Left forelimb (tissue), 1 donor: ENCODE measurements around the gene ANKRD6.

Source experiments
- DNase-seq: peaks from one replicate; pipeline ENCODE4 v3.0.0-alpha.2; 2018; ENCODE audit warnings: low spot score

The ANKRD6 gene

DNA sequence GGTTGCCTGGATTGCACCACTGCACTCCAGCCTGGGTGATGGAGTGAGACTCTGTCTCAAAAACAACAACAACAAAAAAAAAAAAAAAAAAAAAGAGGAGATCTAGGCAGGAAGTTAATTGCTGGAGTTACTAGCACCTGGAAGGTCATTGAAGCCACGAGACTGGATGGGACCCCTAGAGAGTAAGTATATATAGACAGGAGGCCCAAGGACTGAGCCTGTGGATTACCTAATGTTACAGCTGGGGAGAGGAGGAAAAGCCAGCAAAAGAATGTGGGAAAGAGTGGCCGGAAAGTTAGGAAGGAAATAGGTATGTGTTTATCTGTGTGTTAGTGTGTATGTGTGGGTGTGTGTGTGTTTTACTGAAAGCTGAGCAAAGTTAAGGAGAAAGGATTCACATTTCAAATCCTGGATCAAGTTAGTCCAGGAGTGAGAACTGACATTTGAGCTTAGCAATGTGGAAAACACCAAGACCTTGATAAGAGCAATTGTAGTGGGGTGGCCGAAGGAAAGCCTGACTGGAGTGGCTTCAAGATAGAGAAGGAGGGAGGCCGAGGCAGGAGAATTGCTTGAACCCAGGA, 38.4 kb downstream of the ANKRD6 start:
- DNase-seq: no peak

DNA sequence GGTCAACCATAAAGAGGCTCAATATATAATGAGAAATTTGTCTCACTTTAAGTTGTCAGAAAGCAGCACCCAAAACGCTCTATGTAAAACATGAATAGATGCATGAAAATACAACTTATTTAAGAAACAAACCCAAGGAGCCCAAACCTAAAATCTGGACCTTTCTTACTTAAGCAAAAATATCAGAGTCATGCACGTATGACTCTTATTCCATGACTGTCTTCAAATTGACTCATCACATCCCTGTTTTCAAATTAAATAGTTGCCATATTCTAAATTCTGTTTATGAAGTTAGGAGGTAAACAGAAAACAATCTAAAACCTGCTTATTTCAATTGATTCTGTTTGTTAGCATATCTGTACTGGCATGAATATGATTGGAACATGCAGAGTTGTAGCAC, 42.1 kb downstream of the ANKRD6 start:
- no peak for DNase-seq

DNA sequence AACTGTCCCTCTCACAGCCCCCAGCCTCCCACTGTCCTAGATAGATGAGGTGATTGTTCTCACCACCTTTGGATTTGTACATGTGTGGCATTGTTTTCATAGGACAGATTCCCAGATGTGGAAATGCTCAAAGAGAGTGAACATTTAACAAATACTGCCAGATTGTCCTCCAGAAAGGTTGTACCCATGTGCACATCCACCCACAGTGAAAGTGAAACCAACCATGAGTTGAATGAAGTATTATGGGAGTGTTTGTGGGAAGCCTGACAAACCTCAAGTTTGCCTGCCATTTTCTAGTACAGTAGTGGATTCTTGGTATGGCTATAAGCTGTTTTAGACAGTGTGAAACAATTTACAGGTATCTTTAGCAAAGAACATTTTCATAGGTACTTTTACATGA, 42.7 kb downstream of the ANKRD6 start:
- no peak for DNase-seq

DNA sequence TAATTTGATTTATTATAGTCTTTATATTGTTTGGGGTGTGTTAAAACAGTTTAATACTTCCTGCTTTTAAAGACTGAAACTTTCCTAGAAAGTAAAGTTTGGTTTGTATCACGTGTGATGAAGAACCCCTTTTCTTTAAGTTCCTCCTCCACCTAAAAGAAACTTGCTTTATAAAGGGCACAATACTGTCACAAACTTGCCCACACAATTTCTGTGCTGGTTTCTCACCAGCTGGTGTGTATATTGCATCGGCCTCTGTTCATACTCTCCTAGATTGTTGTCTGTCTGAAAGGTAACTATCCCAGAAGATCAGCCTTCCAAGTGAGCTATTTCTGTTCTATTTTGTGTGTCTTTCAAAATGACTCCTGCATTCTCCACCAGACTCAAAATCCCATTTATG, 46.9 kb downstream of the ANKRD6 start:
- DNase-seq: no peak

DNA sequence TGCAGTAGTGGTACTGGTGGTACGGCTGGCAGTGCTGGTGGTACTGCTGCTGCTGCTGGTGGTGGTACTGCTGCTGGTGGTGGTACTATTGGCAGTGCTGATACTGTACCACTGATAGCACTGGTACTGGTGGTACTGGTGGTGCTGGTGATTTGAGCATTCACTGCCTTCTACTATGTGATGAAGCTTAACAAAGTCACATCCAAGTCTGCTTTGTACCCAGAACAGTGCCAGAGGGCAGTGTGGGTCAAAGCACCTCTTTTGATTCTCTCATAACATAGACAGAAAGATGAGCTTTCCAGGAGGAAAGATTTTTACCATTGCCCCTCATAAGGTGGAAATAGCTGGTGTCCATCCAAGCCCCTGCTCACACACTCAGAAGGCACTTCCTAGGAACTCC, 48.7 kb downstream of the ANKRD6 start:
- DNase-seq: no peak

DNA sequence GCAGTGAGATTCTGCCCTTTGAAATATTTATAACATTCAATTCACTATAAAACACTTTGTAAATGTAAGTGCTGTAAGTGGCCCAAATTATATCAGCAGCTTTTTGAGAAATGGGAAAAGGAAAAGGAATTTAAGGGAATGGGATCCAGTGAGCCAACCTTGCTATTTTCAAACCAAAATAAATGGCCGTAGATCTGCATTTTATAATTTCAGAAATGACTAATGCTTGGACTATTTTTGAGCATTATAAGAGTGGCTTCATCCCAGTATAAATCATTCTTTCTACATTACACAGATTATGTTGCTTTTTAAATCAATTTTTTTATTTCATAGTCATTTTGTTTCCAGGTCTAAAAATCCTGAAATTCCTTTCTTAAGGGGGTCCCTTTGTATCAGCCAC, 49.2 kb downstream of the ANKRD6 start:
- no peak for DNase-seq

DNA sequence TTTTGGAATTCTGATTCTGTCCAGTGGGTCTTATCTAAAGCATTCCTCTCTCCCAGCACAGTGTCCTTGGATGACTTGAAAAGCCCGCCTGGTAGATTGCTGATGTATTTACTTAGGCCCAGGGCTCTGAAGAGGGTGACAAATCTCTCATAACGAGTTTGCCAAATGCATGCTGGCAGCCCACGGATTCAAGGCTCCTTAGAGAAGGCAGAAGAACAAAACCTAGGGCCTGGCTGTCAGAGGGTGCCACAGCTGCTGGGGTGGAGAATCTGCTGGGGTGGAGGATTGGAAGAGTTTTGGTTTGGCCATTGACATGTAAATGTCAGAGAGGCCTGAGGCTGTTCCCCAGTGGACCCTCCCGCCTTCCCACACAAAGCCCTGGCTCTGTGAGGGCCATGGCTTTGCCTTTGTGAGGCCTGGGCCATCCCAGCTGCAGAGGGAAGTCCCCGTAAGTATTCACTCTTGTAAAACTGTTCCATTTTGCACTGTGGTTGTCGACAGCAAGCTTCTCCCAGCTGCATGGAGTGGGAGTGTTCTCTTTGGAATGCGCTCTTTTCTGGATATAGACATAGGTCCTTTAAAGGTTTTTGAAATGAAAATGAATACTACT, 50.3 kb downstream of the ANKRD6 start:
- DNase-seq: no peak

DNA sequence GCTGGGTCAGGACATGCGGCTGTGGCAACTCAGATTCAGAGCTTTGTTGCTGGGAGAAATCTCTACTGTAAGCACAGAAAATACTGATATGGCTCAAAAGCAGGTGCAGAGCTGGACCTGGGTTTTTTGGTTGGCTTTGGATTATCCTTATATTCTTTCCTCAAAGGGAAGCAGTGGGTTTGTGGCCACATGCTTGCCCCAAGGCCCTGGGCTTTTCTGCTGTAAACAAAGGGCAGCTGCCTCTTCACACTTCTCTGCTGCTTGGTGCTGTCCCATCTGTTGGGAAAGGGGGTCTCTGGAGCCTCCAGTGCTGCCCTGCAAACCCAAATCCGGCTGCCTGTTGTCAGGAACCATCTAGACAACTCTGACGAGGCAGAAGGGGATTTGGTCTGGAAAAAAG, 52.4 kb downstream of the ANKRD6 start:
- no peak for DNase-seq

DNA sequence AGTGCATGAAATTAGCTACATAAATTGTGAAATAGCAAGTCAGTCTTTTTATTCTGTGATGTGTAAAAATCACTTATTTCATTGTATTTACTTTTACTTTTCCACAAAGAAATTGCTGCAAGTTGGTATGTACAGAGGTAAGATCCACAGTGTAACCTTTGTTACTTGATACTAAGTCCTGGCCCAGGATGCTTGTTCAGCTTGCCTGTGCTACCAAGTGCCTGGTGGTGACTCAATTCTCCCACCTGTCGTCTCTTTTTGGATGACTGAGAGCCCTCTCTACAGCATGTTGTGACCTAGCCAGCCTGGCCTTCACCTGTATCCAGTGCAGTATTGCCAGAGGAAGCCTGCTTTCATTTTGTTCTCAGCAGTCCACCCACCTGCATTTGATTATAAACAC, 54.9 kb downstream of the ANKRD6 start:
- no peak for DNase-seq

DNA sequence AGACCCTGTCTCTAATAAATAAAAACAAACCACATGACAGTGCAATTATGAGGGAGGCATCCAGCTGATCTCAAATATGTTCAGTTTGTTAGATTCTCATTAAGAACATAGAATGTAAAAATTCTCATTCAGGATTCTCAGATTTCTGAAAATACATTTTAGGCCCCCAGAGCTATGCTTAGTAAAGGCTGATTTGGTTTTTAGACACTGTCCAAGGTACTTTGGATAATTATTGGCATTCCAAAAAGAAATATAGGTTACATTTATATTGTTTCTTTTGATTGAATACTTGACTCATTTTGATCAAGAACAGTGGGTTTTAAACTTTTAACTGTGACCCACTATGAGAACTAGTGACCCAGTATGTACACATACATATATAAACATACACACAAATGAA, 55.5 kb downstream of the ANKRD6 start:
- no peak for DNase-seq

DNA sequence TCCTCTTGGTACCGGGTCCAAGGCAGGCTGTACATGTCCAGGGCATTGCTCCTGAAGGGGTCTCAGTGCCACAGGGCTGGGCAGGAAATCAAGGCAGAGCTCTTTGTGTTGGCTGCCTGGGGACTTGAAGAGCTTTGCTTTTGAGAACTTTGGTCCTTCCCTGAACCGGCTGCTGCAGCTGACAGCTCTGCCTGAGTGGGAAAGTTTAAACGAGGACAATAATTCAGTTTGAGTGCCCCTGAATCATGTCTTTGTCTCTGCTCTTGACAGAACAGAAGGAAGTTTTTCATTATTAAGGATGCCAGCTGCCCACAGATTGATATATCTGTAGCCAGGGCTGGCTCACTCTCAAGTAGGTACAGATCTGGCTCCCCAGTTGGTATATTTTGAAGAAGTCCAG, 56.1 kb downstream of the ANKRD6 start:
- no peak for DNase-seq

DNA sequence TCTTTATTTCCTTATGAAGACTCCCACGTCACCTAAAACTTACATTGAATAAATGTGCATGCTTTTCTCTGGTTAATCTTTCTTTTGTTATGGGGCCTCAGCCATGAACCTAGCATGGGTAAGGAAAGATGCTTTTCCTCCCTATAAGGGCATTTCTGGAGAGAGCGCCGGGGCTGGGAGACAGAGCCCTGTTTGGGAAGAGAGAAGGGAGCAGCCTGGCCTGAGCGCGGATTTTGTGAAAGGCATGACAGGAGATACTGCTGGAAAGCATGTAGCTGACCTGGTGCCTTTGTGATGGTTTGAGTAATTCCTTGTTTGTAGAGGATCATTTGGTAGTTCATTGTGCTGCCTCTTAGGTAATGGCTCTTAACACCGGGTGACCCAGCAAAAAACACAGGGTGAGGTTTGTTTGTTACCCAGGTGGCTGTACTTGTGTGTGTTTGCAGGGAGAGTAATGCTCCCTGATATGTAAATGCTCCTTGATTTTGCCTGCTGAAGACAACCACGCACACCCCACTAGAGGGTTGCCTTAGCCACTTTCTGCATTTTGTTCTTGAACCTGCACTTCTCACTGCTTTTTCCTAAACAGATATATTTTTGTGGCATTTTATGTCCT, 59.2 kb downstream of the ANKRD6 start:
- no peak for DNase-seq

DNA sequence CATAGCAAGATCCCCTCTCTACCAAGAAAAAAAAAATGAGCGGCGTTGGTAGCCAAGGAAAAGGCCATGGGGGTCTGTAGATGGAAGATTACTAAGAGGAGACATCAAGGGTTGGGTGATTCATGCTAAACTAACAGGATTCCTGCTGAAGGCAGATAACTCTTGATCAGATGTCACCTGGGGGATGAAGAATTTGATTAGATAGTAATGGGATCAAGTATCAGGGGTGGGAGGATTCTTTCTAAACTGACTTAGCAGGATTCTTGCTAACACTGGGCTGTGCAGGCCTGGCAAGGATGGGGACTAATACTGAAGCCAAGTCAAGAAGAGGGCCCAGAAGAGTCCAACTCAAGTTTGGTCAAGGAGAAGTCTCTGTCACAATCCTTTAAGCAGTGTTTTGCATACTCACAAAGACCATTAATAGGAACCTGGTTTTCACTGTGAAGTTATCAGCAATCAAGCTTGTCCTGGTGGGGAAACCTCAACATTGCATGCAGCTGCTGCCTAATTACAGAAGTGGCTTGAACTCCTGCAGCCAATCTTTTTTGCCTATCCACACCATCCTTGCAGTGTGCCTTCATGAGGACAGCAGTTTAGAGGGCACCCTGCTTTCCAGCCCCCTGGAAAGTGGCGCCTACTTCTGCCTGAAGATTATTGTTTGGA, 61.3 kb downstream of the ANKRD6 start:
- no peak for DNase-seq

DNA sequence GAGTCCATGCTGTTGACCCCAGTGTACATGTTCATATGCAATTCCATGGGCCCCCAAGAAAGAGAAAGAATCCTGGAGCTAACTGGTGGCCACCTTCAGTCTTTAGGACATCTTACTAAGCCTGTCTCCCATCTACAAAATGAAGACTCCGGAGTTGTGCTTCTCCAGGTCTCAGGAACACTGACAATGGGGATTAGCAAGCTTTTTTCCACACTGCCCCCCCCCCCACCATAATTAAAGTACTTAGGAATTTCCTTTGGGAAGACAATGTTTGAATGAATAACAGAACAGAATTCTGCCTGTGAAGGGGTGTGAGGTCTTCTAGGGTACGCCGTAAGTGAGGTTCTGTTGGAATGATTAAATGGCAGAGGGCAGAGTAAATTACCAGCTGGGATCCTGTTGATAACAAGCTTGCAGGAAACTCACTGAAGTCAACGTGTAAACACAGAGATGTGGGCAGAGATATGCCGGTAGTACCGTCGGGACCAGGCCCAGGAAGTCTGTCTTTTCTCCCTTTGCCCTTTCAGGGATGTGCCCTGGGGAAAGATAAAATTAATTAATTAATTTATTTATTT, 63.1 kb downstream of the ANKRD6 start:
- DNase-seq: no peak

DNA sequence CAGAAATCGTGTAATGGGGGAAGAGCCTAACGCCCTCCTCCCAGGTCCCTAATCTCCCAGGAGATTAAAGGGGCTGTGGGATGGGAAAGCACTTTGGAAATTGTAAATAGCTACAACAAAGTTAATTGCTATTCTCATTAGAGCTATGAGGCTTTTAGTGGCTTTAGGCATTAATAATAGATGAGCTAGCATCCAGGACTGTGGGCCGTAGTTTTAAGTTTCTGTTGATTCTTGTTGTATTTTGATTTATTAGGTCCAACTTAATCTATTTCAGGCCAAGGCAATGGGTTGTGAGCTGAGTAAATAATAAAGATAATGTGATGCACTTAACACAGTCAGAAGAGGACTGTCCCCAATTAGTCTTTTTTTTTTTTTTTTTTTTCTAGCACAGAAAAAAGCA, 67.7 kb downstream of the ANKRD6 start:
- no peak for DNase-seq

DNA sequence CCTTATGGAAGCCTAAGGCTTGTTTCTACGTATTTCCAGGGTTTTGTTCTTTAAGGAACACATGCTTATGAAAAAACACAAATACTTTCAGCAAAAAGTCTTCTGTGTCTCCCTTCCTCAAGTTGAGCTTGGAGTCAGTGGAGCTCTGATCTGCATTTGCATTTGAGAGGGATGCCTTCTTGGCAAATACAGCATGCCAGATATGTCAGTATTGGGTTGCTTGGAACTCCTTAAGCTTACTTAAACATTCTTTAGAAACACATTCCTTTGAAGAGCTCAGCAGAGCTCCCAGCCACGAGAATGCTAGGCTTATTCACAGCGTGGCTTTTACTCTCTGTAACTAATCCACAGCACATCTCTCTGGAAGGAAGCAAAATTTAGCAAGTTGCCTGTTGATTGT, 68.3 kb downstream of the ANKRD6 start:
- DNase-seq: no peak

DNA sequence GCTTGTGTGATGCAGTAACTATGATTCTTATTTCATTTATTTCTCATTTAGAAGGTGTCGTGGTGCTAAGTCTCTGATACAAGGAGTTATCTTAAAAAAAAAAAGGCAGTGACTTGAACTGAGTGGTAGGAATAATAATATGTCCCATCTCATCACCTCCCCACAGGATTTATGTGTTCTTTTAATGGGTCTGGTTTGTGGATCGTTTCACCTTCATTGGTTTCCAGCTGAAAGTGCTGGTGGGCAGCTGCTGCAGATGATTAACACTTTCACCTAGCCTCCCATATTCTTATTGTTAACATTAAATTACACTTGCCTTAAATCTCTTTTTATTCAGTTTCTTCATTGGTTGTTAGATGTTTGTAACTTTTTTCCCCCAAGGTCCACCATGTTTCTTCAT, 68.8 kb downstream of the ANKRD6 start:
- no peak for DNase-seq

DNA sequence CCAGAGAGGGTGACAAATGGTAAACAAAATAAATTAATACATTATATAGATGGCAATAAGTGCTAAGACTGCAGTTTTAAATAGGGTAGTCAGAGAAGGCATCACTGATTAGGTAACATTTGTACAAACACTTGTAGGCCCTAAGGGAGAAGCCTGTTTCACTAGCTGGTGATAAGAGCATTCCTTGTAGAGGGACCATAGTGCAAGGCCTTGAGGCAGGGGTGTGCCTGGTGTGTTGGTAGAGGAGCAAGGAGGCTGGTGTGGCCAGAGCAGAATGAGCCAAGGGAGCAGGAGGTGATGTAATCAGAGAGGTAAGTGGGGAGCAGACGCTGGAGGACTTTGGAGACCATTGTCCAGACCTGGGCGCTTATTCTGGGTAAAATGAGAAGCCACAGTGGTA, 70.7 kb downstream of the ANKRD6 start:
- DNase-seq: no peak

DNA sequence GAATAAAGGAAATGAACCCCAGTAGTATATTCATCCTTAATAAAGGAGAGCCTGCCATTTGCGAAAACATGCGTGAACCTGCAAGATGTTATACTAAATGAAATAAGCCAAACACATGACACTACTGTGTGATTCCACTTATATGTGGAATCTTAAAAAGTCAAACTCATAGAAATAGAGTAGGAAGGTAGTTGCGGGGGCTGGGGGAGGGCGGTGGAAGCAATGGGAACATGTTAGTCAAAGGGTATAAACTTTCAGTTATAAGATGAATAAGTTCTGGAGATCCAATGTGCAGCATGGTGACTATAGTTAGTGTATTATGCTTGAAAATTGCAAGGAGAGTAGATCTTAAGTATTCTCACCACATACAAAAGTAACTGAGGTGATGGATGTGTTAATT, 72.9 kb downstream of the ANKRD6 start:
- DNase-seq: no peak

DNA sequence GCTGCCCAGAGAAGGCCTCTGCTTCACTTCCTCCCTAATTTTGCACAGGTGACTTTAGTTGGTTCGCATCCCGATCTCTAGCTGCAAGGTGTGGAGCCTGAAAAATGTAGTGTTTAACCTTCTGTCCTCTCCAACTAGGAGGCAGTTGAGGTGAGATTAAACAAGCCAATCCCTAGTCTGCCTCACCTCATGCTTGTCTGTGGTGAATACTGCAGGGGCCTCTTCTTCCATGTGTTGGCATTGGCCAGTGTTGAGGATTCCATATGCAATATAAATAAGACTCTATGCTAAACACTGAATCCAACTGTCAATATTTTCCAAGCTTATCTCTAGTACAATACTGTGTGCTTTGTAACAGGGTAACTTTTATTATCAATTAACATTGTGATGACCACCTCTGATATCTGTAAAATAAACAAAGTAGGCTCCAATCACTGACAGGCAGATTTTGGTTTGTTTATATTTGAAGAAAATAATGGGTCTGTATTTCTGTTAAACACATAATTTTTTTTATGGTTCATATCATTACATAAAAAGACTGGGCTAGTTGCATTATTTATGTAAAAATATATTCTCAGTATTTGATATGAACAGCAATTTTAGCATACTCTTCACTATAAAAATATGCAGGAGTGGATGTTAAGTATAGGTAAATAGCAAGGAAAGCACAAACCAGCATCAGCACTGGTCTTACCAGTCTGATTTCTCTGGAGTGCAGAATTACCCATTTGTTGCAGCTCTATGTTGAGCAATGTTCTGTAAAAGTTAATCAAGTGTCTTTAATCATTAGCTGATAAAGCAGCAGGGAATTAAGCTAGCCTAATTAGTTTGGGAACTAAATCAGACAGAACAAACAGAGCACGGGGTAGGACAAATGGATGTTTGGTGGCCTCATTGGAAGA, 74.0 kb downstream of the ANKRD6 start:
- DNase-seq: no peak

DNA sequence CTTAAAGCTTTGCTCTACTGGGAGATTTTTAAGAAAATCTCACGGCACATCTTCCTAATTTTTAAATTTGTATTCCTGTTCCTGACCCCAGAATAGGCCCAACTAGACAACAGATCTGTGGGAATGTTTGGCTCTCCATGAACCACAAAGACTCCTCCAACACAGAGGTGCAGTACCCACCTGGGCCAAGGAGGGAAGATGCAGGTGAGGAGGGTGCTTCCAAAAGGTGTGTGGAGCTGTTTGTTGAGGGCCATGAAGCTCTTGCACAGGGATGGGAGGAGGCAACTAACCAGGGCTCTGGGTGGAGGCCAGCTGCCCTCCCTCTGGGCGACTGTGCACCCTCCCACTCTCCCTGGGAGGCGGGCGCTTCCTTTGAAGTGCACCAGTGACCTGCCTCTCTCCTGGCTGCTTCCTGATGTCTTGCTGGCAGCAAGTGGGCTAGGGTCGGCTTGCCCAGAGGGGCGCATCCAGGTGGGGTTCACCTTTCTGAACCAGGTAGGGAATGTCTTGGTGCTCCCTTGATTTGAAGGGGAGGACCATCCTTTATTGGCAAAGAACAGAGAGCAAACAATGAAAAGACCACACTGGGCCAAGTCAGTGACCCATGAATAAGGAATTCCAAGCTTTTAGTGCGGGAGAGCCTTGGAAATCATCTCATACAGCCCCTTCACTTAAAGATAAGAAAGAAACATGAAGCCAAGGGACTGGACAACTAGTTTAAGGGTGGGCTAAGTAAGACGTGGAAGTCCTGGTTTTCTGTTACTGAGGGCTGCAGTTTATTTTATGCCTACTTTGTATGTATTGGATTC, 76.0 kb downstream of the ANKRD6 start:
- no peak for DNase-seq
